ENCODE measurements around the gene KRT31.
"Not testable (repeated sequence)": the region's sequence is repeated elsewhere in the genome, so short reads cannot be mapped to it uniquely, and the experiment has no call there.

KRT31 gene

GRCh38 chr17:41417576-41418015 lies 20.2 kb upstream of the KRT31 start:
- DNase-seq = no peak

DNA sequence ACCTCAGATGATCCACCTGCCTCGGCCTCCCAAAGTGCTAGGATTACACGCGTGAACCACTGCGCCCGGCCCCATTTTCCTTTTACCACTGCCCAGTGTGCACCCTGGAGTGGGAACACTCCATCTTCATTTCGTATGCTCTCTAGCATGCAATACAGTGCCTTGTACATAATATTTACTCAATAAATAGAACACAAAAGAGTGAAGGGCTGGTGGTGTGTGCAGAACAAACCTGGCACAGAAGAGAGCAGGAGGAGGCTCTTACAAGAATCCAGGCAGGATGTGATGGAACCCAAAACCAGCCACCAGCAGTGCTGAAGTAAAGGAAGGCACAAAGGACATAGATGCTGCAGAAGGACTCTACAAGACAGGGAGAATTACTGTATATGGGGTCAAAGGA lies 19.7 kb upstream of the KRT31 start:
- DNase-seq = no peak

GRCh38 chr17:41416479-41416878 lies 19.1 kb upstream of the KRT31 start:
- DNase-seq = no peak

GRCh38 chr17:41415833-41416335 lies 18.5 kb upstream of the KRT31 start:
- DNase-seq = peak; percentile 16

DNA sequence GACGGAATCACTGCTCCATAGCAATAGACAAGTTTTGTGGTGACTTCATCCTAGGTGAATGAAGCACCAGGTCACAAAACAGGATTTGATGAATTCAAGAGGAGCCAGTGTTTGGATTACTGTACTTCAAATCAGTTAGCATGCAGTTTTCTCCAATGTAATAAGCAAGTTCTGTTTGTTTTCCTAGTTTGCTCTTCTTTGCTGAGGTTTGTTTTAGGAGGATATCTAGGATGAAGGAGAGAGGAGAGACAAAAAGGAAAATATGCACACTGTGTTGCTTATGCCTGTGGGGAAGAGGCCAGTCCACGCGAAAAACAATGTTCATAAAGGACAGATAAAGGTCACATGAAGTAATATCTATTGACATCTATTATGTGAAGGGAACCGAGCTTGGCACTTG lies 18.0 kb upstream of the KRT31 start:
- DNase-seq = no peak

GRCh38 chr17:41413982-41414381 lies 16.6 kb upstream of the KRT31 start:
- DNase-seq = no peak

DNA sequence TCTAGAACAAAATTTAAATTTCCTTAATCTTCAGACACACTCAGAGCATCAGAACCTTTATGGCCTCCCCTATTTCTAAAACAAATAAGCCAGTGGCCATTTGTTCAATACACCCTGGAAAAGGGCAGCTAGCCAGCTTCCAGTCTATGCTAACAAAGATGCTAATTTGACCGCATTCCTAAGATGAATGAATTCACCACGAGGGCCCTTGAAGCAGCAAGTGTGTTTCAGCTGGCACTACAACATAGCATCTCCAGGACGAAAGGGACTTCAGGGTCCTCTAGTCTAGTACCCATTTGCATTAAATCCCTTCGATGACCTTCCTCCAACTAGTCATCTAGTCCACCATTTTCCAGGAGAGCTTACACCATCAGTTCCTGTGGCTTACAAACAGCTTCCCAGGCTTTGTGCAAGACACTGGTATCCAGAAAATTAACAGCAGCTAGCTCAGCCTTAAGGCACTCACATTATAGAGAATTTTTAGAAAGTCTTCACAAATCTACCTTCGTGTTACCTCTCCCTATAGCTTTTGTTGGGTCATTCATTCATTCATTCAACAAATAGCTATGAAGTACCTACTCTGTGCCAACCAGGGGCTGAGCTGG lies 16.0 kb upstream of the KRT31 start:
- DNase-seq = peak; percentile 18

- no peak for DNase-seq
Measured at GRCh38 chr17:41411072-41411840, 13.8 kb upstream of the KRT31 start.

- no peak for DNase-seq
Measured at GRCh38 chr17:41407226-41407625, 9.8 kb upstream of the KRT31 start.

GRCh38 chr17:41406205-41406604 lies 8.8 kb upstream of the KRT31 start:
- DNase-seq = no peak

DNA sequence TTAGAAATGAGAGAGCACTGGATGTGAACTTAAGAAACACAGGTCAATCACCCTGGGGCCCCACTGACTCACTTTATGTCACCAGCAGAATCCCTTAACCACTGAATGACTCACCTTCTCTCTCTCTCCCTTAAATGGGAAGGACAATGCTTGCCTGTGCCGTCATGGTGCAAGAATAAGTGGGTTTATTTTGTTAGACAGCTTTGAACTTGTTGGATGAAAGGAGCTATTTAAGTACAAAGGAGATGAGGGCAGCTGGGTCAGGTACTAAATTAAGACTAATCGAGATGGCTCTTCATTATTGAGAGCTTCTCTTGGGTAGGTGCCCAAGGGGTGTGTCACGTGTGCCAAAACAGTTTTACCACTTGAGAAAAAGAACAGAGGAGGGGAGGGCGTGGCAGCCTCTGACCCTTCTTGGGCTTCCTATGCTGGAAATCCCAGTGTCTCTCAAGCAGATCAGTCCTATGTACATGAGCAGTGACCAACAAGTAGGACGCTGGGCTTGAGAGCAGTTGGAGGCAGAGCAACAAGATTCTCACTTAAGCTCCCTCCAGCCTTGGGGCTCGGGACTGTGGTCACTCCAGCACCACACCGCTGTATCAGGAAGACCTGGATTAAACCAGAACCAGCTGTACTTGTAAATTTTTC lies 6.7 kb upstream of the KRT31 start:
- DNase-seq = peak; percentile 96

DNA sequence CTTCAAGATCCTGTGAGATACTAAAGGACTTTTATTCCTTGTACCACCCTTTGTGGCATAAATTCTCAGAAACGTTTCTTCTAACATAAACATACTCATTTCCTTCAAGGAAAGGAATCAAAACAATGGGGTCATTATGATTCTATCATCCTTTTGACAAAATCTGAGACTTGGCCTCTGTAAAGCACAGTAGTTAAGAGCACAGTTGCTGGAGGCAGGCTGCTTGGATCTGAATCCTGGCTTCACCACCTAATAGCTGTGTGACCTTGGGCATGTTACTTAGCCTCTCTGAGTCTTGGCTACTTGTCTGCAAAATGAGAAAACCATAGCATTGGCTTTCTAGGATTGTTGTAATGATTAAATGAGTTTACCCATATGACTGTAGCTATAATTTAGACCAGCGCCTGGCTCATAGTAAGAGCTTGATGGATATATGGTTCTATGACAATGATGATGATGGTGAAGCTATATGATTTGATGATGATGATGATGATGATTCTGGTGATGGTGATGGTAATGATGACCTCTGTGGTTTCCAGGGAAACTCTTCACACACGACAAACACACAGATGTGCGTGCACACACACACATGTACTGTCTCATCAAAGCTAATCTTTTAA lies 6.1 kb upstream of the KRT31 start:
- DNase-seq = no peak

DNA sequence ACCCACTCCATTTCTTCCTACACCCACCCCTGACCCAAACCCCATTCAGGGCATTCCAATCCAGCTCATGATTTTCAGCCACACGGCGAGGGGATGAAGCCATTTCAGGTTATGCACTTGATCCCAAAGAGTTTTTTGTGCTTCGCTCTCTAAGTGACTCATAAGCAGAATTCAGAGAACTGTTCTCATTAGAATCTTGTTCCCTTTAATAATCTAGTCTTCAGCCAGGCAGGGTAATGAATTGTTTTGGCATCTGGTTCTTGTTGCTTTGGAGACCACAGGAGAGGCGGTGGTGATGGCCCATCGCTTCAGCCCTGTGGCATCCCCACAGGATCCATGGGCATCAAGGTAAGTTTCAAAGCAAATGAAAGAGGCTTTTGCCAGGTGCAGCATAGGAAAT lies 4.8 kb upstream of the KRT31 start:
- peak; percentile 49 for DNase-seq

GRCh38 chr17:41396340-41396739 lies 1.1 kb downstream of the KRT31 start:
- no peak for DNase-seq

DNA sequence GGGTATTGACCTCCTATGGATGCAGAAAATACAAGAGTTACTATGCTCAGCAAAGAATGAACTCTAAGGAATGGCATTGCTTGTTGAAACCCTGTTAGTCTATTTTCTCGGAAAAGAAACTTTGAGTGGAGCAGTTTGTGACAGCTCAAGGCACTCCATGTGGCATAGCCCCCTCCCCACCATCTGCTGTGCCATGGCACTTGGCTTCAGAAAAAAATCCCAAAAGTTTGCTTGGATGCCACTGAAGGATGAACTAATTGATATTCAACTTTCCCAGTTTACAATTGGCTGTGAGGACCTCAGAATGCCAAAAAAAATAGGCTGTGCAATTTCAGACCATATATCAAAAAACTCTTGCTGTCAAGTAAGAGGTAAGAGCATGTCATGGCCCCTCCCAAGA lies 1.8 kb downstream of the KRT31 start:
- no peak for DNase-seq

DNA sequence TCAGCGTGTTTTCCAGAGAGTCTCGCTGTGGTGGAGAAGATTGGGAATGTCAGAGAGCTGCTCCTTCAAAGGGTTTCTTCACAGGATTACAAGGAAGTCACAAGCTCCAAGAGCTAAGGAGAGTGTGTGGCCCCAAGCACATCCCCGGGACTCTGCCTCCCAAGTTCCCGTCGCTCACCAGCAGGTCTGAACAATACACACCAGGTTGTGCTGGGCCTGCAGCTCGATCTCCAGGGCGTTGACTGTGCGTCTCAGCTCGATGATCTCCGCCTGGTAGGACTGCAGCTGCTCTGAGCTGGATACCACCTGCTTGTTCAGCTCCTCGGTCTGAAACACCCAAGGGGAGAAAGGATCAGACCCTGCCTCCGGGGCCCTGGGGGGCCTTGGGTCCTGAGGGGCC lies 2.4 kb downstream of the KRT31 start:
- DNase-seq = not testable (repeated sequence)

DNA sequence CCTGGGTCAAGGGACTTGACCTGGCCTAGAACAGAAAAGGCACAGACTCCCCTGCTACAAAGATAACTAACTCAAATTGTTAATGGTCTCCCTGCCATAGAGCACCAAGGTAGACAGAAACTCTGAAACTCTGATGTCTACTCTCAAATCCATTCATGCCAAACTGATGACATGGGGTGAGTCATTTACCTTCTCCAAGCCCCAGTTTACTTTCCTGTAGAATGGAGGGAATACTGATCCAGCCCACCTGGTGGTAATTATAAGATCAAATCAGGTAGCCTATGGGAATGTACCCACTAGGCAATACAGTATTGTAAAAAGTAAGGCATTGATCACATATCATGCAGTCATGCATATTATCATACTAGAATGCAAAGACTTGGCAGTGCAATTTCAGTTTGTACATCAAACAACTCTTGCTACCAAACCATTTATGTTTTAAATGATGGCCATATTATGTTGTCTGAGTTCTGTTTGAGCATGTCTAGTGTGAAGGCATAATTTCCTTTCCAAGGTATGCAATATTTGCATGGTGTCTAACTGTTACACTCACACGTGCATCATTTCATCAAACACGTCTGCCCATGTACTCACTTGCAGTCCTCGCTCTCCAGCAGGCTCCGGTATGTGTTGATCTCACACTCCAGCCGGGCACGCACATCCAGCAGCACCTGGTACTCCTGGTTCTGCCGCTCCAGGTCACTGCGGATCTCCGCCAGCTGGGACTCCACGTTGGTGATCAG lies 3.0 kb downstream of the KRT31 start:
- DNase-seq = no peak

DNA sequence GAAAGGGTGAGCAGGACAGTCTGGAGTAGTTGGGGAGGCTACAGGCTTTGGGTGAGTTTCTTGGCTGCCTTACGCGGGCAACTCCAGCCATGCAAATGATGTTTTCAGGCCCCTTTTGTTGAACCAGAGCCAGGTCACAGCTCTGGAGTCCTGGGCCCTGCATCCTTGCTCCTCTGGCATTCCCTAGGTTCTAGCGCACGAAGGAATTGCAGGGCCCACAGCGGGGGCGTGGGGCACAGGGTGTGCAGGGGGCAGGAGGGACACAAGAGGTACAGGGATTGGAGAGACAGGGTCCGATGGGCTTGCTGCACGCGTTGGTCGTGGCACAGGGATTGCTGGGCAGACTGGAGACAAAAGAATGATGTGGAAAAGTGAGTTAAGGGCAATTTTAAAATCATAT lies 3.6 kb downstream of the KRT31 start:
- no peak for DNase-seq

DNA sequence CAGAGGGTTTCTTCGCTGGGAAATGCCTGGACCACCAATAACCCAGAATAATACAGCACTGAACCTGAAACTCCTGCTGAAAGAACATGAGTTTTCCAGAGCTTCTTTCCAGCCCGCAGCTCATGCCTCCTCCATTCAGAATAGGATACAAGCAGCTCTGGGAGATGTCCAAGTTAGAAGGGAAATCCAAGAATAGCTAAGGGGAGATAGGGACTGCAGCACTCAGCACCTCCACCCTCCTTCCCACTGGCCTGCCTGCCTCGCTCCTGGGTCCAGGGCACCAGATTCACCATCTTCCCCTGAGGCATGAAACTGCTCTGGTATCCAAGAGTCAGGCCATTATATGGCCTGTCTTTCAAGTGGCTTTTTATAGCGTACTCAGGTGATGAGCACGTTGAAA lies 4.1 kb downstream of the KRT31 start:
- no peak for DNase-seq

GRCh38 chr17:41392278-41392677 lies 5.1 kb downstream of the KRT31 start:
- no peak for DNase-seq

- DNase-seq = no peak
Measured at GRCh38 chr17:41391535-41391934, 5.9 kb downstream of the KRT31 start.

GRCh38 chr17:41390411-41390938 lies 6.9 kb downstream of the KRT31 start:
- DNase-seq = no peak

Measured in fibroblast of skin of abdomen (primary cell).